Occipital lobe (tissue), 2 donors: ENCODE data around the gene DSCAML1. TPM values are rescaled to one million over a fixed set of nuclear protein-coding genes. Genes with fewer than 3 reads are reported as not detected.

Experiments used
- DNase-seq: peaks from one replicate; lab custom pipeline; 2025; lab: John Stamatoyannopoulos, UW
- total RNA-seq: library from RNA; depleted of rRNA; stranded (reverse); fragments of >200 nt; gene quantifications from one replicate; pipeline ENCODE4 v1.2.3, GENCODE V29; 2014

Gene DSCAML1
- total RNA-seq, 1 donor from 2014 or later = 7.6 TPM

- DNase-seq = no peak
These were observed 208.7 kb downstream of the DSCAML1 start for GRCh38 chr11:117588166-117588810.

DNA sequence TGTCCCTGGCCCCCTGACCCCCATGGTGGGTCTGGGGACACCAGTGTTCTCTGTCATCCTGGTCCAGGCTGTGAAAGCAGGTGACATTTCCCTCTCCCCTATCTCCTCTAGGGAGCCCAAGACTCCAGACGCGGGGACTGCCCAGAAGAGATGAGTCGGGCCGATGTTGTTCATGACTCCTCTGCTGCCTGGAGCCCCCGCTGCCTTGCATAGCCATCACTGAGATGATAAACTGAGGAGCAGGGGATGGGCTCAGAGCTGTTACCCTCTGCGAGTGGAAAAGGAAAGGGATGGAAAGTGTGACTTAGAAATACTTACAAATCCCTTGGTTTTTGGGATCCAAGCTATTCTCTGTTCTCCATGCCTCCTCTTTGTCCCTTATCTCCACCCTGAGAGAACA, 209.6 kb downstream of the DSCAML1 start:
- DNase-seq = no peak

- no peak for DNase-seq
These were observed 210.6 kb downstream of the DSCAML1 start for GRCh38 chr11:117586392-117586791.

- DNase-seq = no peak
These were observed 211.4 kb downstream of the DSCAML1 start for GRCh38 chr11:117585631-117586030.

DNA sequence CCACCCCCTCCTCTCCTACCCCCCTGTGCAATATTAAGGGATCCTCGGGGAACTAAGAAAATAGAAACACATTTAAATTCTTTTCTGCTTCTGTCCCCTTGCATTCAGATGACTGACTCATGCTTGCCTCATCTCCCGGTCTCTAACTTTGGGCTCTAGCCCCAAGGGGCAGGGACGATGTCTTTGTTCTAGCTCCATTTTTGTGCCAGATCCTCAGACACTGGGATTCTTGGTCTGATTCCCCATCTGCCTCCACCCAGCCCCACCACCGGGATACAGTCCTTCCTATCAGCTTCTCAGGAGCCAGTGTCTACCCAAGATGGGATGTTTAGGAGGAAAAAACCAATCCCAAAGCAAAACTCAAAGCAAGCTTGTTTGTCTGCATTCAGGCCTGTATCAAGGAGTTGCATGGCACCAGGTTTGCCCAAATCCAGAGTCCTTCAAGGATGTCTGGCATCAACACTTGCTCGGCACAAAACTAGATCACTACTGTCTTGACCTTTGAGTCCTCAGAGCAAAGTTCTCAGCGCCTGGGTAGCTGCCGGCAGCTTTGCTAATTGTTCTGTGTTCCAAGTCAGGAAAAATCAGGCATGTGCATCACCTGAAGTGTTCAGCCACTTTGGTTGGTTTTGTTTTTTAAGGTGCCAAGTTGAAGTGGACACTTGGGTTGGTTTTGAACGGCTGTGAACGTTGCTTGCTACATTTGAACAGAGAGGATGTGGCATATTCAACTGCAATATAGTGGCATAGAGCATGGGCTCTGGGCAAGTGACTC, 212.8 kb downstream of the DSCAML1 start:
- no peak for DNase-seq

GRCh38 chr11:117583063-117583801, 213.8 kb downstream of the DSCAML1 start:
- DNase-seq = peak; percentile 23

DNA sequence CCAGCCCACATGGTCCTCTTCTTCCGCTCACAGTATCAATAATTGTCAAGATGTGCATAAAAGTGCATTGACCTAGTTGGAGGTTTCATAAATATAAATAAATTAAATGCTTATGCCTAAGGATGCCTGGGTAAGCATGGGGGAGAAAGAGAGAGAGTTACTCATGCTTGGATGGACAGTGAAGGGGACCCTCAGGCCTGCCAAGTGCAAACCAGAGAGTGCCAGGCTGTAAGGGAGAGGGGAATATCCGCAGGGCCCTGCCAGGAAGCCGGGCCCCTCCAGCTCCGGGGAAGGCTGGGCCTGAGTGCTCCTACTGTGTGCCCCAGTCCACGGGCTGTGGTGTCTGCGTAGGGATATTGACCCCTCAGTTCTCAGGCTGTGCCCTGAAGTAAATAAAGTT, 214.6 kb downstream of the DSCAML1 start:
- no peak for DNase-seq

DNA sequence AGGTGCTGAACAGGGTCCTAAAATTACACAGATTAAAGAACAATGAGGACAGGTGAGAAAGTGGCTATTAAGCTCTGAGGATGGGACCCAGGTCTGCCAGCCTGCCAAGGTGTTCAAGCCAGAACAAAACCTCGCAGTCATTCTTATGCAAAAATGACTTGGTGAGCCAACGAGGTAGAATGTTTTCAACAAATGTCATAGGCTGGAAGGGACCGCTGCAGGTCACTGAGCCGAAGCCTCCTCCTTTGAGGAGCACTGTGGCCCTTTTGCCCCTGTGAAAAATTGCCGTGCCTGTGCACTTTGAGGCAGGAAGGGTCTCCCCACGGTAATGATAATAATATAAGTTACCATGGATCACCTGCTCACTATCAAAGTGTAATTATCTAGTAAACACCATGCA, 216.2 kb downstream of the DSCAML1 start:
- DNase-seq = no peak

DNA sequence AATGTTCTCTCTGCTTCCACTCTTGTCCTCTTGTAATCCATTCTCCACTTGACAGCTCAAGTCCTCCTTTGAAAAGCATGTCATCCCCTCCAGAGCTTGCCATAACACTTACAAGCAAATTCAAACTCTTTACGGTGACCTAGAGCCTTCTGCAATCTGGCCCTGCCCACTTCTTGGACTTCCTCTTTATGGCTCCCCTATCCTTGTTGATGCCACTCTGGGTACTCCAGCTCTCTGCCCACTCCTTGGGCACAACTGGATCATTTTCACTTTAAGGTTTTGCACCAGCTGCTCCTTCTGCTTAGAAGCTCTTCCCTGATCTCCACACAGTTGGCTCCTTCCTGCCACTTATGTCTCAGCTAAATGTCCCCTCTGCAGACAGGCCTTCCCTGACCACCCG, 217.9 kb downstream of the DSCAML1 start:
- no peak for DNase-seq

DNA sequence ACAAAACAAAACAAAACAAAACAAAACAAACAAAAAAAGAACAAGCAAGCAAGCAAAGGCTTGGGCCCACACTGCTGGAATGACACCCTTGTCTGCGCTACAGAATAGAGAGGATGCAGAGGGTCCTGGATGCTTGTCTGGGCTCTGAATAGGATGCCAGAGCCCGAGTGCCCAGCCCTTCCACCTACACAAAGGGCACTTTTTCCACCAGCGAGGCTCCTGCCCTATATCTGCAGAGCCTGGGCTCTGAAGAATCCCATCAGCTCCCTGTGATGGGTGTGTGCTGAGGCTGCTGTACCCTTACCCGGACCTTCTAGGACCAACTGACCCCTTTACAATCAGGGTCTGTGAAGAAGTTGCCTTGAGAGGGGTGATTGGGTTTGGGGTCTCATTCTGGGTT, 221.2 kb downstream of the DSCAML1 start:
- DNase-seq = no peak

- no peak for DNase-seq
These were observed 222.5 kb downstream of the DSCAML1 start for GRCh38 chr11:117574551-117574950.

DNA sequence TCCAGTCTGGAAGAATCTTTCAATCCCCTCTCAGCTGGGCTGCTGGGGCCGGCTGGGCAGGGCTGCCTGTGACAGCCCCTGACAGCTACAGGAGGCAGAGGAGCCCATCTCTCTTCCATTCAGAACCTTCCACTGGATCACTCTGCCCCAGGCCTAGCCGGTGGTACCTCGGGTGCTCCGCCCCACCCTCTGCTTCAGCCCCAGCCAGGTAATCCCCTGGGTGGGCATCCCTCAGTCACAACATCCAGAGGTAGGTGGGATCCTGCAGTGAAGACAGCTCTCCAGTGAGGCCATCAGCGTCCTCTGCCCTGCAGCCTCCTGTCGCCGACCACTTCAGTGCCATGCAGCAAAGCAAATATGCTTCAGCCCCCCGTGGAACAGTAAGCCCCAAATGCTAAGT, 223.7 kb downstream of the DSCAML1 start:
- DNase-seq = no peak

DNA sequence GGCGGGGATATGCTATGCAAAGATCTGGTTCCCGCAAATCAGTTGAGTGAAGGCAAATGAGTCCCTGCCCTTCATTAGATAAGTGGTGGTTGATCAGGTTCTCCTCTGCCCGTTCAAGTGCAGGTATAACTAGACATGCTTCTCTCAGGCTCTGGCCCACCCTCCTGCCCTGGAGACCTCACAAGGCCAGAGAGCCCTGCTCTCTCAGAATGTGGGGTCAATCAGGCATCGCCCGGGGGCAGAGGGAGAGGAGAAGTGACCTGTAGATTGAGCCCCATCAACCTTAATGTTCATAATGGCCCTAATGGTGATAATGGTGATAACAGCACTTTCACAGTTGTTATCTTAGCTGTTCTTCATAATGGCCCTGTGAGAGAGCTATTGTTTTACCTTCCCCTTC, 224.3 kb downstream of the DSCAML1 start:
- no peak for DNase-seq

GRCh38 chr11:117572129-117572528, 224.9 kb downstream of the DSCAML1 start:
- DNase-seq = no peak

- no peak for DNase-seq
These were observed 226.3 kb downstream of the DSCAML1 start for GRCh38 chr11:117570701-117571100.

- no peak for DNase-seq
These were observed 227.1 kb downstream of the DSCAML1 start for GRCh38 chr11:117569911-117570310.

DNA sequence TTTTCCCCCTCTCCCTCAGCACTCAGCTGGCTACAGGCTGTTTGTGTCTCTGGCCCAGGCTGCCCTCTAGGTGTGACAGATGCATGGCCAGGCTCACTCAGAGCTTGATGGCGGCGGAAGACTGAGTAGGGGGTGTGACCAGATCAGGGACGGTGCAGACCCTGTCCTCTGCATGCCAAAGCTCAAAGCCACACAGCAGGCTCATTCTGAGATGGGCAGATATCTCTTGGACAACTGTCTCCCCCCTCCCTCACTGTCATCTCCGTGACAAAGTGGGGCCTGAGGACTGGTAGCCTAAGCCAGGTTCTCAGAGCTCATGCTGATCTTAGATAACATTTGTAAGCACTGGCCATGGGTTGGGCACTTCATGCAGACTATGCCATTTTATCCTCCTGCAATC, 231.3 kb downstream of the DSCAML1 start:
- no peak for DNase-seq

GRCh38 chr11:117564321-117564720, 232.7 kb downstream of the DSCAML1 start:
- DNase-seq = no peak

GRCh38 chr11:117563556-117563955, 233.5 kb downstream of the DSCAML1 start:
- DNase-seq = no peak

GRCh38 chr11:117562136-117562535, 234.9 kb downstream of the DSCAML1 start:
- no peak for DNase-seq

- DNase-seq = no peak
These were observed 236.1 kb downstream of the DSCAML1 start for GRCh38 chr11:117560780-117561530.

GRCh38 chr11:117559698-117560097, 237.3 kb downstream of the DSCAML1 start:
- no peak for DNase-seq
